Spleen (tissue), 11 donors: Measurements from ENCODE around the gene ADGRA1. TPM values are rescaled to one million over a fixed set of nuclear protein-coding genes. Genes with fewer than 3 reads are reported as not detected.
"Not testable (repeated sequence)": the region's sequence is repeated elsewhere in the genome, so short reads cannot be mapped to it uniquely, and the experiment has no call there.

ENCODE experiments used
- DNase-seq: peaks from one replicate; pipeline ENCODE4 v3.0.0-alpha.2; 2020
- H3K27ac ChIP-seq, 8 donors: fragments of 200-600 bp; sonication (generic) in 7 of 8; 1 replicate in 4 of 8; 2 replicates in 4 of 8; pipeline versions ENCODE4 v1.5.0 to v1.8.0; 2016 to 2021; ENCODE audit warnings: inconsistent platforms in 4 of 8, mild to moderate bottlenecking in 4 of 8, moderate library complexity in 1 of 8
- H3K27me3 ChIP-seq, 7 donors: fragments of 200-600 bp; sonication (generic) in 6 of 7; replicated peaks in 1 of 7; 1 replicate in 4 of 7; 2 replicates in 3 of 7; pipeline versions ENCODE4 v1.5.0 to v1.8.0; 2016 to 2021; ENCODE audit warnings: inconsistent platforms in 3 of 7, mild to moderate bottlenecking in 1 of 7
- H3K36me3 ChIP-seq, 6 donors: fragments of 200-600 bp; sonication (generic) in 5 of 6; 1 replicate in 4 of 6; 2 replicates in 2 of 6; pipeline versions ENCODE4 v1.5.0 to v1.8.0; 2016 to 2021; ENCODE audit warnings: inconsistent platforms in 2 of 6
- H3K4me1 ChIP-seq, 6 donors: fragments of 200-600 bp; sonication (generic) in 5 of 6; 1 replicate in 3 of 6; 2 replicates in 3 of 6; pipeline versions ENCODE4 v1.5.0 to v1.8.0; 2016 to 2021; ENCODE audit warnings: inconsistent platforms in 3 of 6
- H3K4me3 ChIP-seq, 8 donors: fragments of 200-600 bp; sonication (generic) in 7 of 8; 1 replicate in 4 of 8; 2 replicates in 4 of 8; pipeline versions ENCODE4 v1.5.0 to v1.8.0; 2016 to 2021; ENCODE audit warnings: inconsistent platforms in 4 of 8, mild to moderate bottlenecking in 4 of 8, moderate library complexity in 2 of 8
- H3K9me3 ChIP-seq, 8 donors: fragments of 200-600 bp; sonication (generic) in 7 of 8; 1 replicate in 4 of 8; 2 replicates in 4 of 8; pipeline versions ENCODE4 v1.5.0 to v1.8.0; 2016 to 2021; ENCODE audit warnings: inconsistent platforms in 4 of 8
- POLR2A ChIP-seq, 3 donors: fragments of 450-650 bp; IDR thresholded peaks; one replicate each; pipeline ENCODE4 v1.5.1; 2017; ENCODE audit warnings: antibody characterized with exemption in 3 of 3, mild to moderate bottlenecking in 1 of 3
- POLR2AphosphoS5 ChIP-seq, 3 donors: sonication (generic); formaldehyde crosslinking; IDR thresholded peaks; one replicate each; pipeline ENCODE4 v1.5.1; 2017; ENCODE audit warnings: antibody characterized with exemption in 3 of 3
- WGBS, 5 donors: extraction: QIAGEN DNeasy Blood & Tissue Kit in 3 of 5; methylation state at CpG; one replicate each; pipeline versions ENCODE4 v1.1.5 to v1.1.7; 2013 to 2018; 5-methylcytosine and 5-hydroxymethylcytosine counted together
- intact Hi-C: fragments of 100-400 bp; cut with DNase I; formaldehyde crosslinking; loops from one replicate; pipeline ENCODE4 v1.15.0; 2023; ENCODE audit warnings: low total_unique reads
- polyA plus RNA-seq, 3 donors: library from polyadenylated mRNA; stranded (reverse); fragments of 200-250 nt; gene quantifications; one replicate each; pipeline ENCODE4 v1.2.1, GENCODE V29; 2013
- total RNA-seq, 7 donors: library from RNA; depleted of rRNA in 3 of 7; stranded (reverse); fragments of >200 nt in 3 of 7; fragmentation: NEBNext Ultra II Directional in 4 of 7; extraction: Animal tissue kit (Norgen Biotek cat#: 25700) in 4 of 7; gene quantifications; one replicate each; pipeline versions ENCODE4 v1.1.0 to v1.2.1, GENCODE V29; 2016 to 2021
- TF ChIP-seq, protein P1 (sequence below), 11 experiments: fragments of 200-600 bp in 7 of 11; fragments of 450-650 bp in 4 of 11; sonication (generic) in 4 of 11; IDR thresholded peaks in 8 of 11; conservative IDR thresholded peaks in 3 of 11; 1 replicate in 7 of 11; 2 replicates in 4 of 11; pipeline versions ENCODE4 v1.4.0 to v1.8.0; 2016 to 2021; ENCODE audit warnings: antibody characterized with exemption in 11 of 11, inconsistent platforms in 4 of 11, mild to moderate bottlenecking in 1 of 11
- donor health status: healthy with polysubstance abuse.
- donor health status: DM: no; HTN: no; CAD: no; lungs with moderate emphysema.
- donor health status: DM: no; HTN: no; CAD: no.
- donor health status: Bipolar disorder and iron deficiency.
- donor health status: healthy.
- donor health status: DM: no; HTN: no; CAD: no.
- donor health status: DM: yes; HTN: yes; CAD: no.

ADGRA1 gene
- total and polyA plus RNA-seq, 10 donors = 0.02 to 0.34 (median 0.19) TPM; not detected in 6

DNA sequence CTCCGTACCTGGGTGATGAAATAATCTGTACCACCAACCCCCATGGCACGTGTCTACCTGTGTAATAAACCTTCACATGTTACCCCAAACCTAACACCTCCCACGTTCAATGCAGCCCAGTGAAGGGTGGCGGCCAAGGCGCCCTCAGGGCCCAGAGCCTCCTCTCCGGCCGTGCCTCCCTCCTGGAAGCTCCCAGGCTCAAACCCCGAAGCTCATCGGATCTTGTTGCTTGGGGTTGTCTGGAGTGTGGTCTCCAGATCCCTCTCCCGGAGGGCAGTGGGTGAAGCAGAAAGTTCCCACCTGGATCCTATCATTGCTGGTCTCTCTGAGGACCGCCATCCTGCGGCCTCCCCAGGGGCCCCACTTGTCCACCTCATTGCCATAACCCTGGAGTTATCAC, 62.9 kb downstream of the ADGRA1 start:
- WGBS, 5 donors = 85 to 92% (median 88%) methylated on average over 11 to 12 of the region's 12 CpGs
- Histone ChIP-seq H3K27me3 (peaks cover 0 to 49% (median 4%) of the 10 kb centered on the region in 7 donors), H3K9me3 (peaks cover 0 to 27% (median 14%) of the 10 kb centered on the region in 8 donors), H3K27ac (no peak overlapping the region), H3K4me3 (no peak overlapping the region), H3K36me3 (no peaks in the 10 kb centered on the region), H3K4me1 (no peaks in the 10 kb centered on the region)
- TF ChIP-seq POLR2AphosphoS5 (IDR thresholded peaks at IDR 0.05) (no peak), POLR2A (IDR thresholded peaks at IDR 0.05) (no peak)
- TF ChIP-seq, protein P1, sequence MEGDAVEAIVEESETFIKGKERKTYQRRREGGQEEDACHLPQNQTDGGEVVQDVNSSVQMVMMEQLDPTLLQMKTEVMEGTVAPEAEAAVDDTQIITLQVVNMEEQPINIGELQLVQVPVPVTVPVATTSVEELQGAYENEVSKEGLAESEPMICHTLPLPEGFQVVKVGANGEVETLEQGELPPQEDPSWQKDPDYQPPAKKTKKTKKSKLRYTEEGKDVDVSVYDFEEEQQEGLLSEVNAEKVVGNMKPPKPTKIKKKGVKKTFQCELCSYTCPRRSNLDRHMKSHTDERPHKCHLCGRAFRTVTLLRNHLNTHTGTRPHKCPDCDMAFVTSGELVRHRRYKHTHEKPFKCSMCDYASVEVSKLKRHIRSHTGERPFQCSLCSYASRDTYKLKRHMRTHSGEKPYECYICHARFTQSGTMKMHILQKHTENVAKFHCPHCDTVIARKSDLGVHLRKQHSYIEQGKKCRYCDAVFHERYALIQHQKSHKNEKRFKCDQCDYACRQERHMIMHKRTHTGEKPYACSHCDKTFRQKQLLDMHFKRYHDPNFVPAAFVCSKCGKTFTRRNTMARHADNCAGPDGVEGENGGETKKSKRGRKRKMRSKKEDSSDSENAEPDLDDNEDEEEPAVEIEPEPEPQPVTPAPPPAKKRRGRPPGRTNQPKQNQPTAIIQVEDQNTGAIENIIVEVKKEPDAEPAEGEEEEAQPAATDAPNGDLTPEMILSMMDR (IDR thresholded peaks at IDR 0.05 in 8 of 11, conservative IDR thresholded peaks at IDR 0.05 in 3 of 11) = no peak
- intact Hi-C loops = no loop called here
- no peak for DNase-seq

- H3K4me1 ChIP-seq, DNase-seq, intact Hi-C loops, H3K27ac ChIP-seq, H3K4me3 ChIP-seq, H3K36me3 ChIP-seq: not testable (repeated sequence)
- 83 to 98% (median 91%) methylated on average over 3 of the region's 3 CpGs for WGBS, 5 donors
- peaks cover 0 to 27% (median 14%) of the 10 kb centered on the region in 8 donors for H3K9me3 ChIP-seq
- peaks cover 0 to 44% (median 4%) of the 10 kb centered on the region in 7 donors for H3K27me3 ChIP-seq
Observed at GRCh38 chr10:133151071-133151470, 63.3 kb downstream of the ADGRA1 start.

DNA sequence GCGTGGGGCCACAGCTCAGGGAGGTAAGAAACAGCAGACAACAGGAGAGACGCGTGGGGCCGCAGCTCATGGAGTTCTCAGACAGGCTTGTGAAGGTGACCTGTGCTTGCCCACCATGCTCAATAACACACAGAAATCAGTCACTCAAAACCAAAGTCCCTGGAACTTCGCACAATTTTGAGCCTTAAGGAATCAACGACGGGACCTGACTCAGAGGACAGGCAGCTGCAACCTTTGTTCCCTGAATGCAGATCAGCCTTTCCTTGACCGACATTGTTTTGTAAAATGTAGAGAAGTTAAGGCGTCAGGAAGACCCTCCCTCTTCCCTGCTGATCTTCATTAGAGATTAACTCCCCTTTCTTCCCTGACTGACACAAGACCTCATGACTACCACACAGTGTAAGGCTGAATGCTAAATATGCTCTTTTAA, 63.8 kb downstream of the ADGRA1 start:
- no peak overlapping the region for H3K27ac ChIP-seq
- H3K4me3 ChIP-seq = no peak overlapping the region
- peaks cover 0 to 27% (median 14%) of the 10 kb centered on the region in 8 donors for H3K9me3 ChIP-seq
- intact Hi-C loops = no loop called here
- TF ChIP-seq POLR2AphosphoS5 (IDR thresholded peaks at IDR 0.05) = no peak
- TF ChIP-seq POLR2A (IDR thresholded peaks at IDR 0.05) = no peak
- TF ChIP-seq, protein P1 (IDR thresholded peaks at IDR 0.05 in 8 of 11, conservative IDR thresholded peaks at IDR 0.05 in 3 of 11) = no peak
- DNase-seq = no peak
- H3K36me3 ChIP-seq = no peaks in the 10 kb centered on the region
- WGBS, 5 donors = 40 to 67% (median 47%) methylated on average over 9 of the region's 9 CpGs
- peaks cover 0 to 40% (median 4%) of the 10 kb centered on the region in 7 donors for H3K27me3 ChIP-seq
- H3K4me1 ChIP-seq = no peaks in the 10 kb centered on the region

DNA sequence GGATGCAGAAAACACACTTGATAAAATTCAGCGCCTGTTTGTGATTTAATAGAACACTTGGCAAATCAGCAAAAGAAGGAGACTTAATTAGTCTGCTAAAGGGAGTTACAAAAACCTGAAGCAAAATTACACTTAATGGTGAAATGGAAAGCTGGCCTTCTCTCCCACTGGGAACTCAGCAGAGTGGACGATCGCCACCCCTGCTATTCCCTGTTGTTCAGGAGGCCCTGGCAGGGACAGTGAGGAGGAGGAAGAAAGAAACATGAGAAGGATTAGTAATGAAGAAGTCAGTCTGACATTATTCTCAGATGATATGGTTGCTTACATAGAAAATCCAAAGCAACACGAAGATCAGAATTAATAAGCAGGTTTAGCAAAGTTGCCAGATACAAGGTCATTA, 66.7 kb downstream of the ADGRA1 start:
- peaks cover 0 to 1% (median 0%) of the 10 kb centered on the region in 6 donors for H3K4me1 ChIP-seq
- WGBS, 5 donors = 81 to 91% (median 87%) methylated on average over 4 of the region's 4 CpGs
- DNase-seq = no peak
- H3K36me3 ChIP-seq = no peaks in the 10 kb centered on the region
- no peak overlapping the region for H3K27ac ChIP-seq
- H3K9me3 ChIP-seq = peaks cover 0 to 7% (median 0%) of the 10 kb centered on the region in 8 donors
- no peak for TF ChIP-seq POLR2A (IDR thresholded peaks at IDR 0.05)
- no peak for TF ChIP-seq POLR2AphosphoS5 (IDR thresholded peaks at IDR 0.05)
- TF ChIP-seq, protein P1 (IDR thresholded peaks at IDR 0.05 in 8 of 11, conservative IDR thresholded peaks at IDR 0.05 in 3 of 11) = no peak
- intact Hi-C loops = no loop called here
- peaks cover 0 to 37% (median 6%) of the 10 kb centered on the region in 7 donors for H3K27me3 ChIP-seq
- no peak overlapping the region for H3K4me3 ChIP-seq
